A549 treated with Hydrocortisone at 1 μM for 4 hours (cell line): ENCODE data around the gene KRTAP3-1. TPM values are rescaled to one million over a fixed set of nuclear protein-coding genes. Genes with fewer than 3 reads are reported as not detected.

Source experiments
- total RNA-seq: library from RNA; stranded (reverse); fragments of 200-300 nt; extraction: Qiagen RNA extraction; gene quantifications from 5 replicates; pipeline ENCODE4 v1.2.3, GENCODE V29; 2022

The KRTAP3-1 gene
- 0.24 TPM in 1 of 5 replicates, not detected in the others for total RNA-seq

DNA sequence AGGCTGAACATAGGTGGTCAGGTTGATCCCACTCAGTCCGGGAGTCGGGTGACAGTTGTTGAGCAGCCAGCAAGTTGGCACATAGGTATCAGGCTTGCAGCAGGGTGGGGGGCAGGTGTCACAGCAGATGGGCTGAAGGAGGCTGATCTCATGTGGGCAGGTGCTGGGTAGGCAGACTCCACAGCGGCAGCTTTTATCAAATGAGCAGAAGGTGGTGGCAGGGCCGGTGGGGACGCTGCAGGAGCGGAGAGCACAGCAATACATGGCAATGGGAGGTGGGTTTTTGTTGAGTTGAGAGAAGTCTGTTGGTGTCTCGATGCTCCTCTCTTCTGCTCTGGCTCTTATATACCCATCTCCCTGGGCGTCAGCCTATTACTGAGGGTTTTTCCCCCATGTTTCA, at the start of gene KRTAP3-1:
Gene KRTAP3-1, minus strand, starts transcription at position 318 of the 400 bp plus-strand sequence. Its CDS starts 54 bp downstream, at position 264.

DNA sequence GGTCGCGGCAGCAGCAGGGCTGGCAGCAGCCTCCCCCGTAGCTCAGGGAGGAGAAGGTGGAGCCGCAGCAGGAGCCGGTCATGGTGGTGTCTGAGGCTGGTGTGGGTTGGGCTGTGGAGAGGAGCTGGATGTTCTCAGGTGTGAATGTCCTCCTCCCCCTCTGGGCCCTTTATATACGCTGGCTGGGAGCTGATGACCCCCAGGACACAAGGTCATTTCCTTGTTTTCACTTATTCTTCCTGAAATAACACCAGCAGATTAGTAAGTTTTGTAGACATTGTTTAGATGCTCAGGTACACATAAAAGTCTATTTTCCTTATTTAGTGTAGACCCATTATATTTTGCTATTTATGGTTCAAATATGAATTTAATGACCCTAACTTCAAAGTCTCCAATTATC, 46.2 kb upstream of the KRTAP3-1 start, which contains the start of gene KRTAP2-2:
Gene KRTAP2-2, minus strand, starts transcription at position 101 of the 400 bp plus-strand sequence. Its CDS starts 19 bp downstream, at position 82.

DNA sequence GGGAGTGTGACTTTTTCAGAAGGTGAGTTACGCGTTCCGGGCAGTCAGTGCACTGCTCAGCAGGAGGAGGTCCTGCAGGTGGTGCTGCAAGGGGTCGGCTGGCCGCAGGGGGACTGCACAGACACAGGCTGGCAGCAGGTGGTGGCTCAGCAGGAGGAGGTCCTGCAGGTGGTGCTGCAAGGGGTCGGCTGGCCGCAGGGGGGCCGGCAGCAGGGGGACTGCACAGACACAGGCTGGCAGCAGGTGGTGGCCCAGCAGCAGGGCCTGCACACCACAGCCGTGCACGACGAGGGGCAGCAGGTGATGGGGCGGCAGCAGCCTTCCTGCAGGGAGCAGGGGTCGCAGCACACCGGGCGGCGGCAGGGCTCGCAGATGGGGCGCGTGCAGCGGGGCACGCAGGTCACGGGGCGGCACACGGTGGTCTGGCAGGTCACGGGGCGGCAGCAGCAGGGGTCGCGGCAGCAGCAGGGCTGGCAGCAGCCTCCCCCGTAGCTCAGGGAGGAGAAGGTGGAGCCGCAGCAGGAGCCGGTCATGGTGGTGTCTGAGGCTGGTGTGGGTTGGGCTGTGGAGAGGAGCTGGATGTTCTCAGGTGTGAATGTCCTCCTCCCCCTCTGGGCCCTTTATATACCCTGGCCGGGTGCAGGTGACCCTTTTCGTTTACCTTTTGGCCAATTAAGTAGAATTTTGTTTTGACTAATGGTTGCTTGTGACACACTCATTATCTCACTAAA, 38.0 kb upstream of the KRTAP3-1 start, which contains the start of gene KRTAP2-1:
Gene KRTAP2-1, minus strand, starts transcription at position 582 of the 731 bp plus-strand sequence. Its CDS starts 49 bp downstream, at position 533.

DNA sequence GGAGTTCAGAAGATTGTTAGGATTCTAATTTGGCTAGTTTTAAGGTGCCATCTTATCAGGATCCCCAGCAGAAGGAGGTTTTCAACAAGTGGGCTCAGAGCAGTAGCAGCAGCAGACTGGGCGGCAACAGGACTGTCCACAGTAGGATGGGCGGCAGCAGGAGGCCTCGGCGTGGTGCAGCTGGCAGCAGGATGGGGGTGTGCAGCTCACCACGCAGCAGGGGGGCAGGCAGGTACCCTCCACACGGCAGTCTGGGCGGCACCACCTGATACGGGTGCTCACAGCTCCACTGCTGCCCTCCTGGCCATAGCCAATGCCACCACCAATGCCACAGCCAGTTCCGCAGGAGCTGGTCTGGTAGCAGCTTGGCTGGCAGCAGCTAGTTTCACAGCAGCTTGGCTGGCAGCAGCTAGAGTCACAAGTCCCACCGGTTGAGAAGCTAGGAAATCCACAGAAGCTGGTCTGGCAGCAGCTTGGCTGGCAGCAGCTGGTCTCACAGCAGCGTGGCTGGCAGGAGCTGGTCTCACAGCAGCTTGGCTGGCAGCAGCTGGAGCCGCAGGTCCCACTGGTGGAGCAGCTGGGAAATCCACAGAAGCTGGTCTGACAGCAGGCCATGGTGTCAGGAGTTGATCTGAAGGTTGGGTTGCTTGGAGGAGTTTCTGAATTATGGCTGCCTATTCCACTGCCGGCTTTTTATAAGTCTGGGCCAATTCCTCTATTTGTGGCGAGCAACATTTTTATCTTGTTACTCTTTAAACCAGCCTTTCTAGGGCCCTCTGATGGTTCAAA, 32.0 kb upstream of the KRTAP3-1 start, which contains the start of gene KRTAP1-1:
Gene KRTAP1-1, minus strand, starts transcription at position 668 of the 789 bp plus-strand sequence. Its CDS starts 53 bp downstream, at position 615.

DNA sequence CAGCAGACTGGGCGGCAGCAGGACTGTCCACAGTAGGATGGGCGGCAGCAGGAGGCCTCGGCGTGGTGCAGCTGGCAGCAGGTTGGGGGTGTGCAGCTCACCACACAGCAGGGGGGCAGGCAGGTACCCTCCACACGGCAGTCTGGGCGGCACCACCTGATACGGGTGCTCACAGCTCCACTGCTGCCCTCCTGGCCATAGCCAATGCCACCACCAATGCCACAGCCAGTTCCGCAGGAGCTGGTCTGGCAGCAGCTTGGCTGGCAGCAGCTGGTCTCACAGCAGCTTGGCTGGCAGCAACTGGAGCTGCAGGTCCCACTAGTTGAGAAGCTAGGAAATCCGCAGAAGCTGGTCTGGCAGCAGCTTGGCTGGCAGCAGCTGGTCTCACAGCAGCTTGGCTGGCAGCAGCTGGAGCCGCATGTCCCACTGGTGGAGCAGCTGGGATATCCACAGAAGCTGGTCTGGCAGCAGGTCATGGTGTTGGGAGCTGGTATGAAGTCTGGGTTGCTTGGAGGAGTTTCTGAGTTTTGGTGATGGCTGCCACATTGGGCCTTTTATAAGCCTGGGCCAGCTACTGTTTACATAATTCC, 25.5 kb upstream of the KRTAP3-1 start, which contains the start of gene KRTAP1-3:
Gene KRTAP1-3, minus strand, starts transcription at position 529 of the 590 bp plus-strand sequence. Its CDS starts 53 bp downstream, at position 476.

DNA sequence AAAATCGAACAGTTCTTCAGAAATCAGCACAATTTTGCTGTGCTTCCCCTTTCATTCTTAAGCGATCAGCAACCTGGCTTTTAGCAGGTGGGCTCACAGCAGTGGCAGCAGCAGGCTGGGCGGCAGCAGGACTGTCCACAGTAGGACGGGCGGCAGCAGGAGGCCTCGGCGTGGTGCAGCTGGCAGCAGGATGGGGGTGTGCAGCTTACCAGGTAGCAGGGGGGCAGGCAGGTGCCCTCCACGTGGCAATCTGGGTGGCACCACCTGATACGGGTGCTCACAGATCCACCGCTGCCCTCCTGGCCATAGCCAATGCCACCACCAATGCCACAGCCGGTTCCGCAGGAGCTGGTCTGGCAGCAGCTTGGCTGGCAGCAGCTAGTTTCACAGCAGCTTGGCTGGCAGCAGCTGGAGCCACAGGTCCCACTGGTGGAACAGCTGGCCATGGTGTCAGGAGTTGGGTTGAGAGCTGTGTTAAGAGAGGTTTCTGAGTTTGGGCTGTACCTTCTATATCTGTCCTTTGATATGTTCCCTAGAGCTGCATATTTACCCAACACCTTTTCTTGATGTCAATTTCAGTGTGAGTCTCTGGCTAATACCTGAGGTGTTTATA, 20.8 kb upstream of the KRTAP3-1 start, which contains the start of gene KRTAP1-4:
Gene KRTAP1-4, minus strand, starts transcription at position 563 of the 613 bp plus-strand sequence. Its CDS starts 117 bp downstream, at position 446.

DNA sequence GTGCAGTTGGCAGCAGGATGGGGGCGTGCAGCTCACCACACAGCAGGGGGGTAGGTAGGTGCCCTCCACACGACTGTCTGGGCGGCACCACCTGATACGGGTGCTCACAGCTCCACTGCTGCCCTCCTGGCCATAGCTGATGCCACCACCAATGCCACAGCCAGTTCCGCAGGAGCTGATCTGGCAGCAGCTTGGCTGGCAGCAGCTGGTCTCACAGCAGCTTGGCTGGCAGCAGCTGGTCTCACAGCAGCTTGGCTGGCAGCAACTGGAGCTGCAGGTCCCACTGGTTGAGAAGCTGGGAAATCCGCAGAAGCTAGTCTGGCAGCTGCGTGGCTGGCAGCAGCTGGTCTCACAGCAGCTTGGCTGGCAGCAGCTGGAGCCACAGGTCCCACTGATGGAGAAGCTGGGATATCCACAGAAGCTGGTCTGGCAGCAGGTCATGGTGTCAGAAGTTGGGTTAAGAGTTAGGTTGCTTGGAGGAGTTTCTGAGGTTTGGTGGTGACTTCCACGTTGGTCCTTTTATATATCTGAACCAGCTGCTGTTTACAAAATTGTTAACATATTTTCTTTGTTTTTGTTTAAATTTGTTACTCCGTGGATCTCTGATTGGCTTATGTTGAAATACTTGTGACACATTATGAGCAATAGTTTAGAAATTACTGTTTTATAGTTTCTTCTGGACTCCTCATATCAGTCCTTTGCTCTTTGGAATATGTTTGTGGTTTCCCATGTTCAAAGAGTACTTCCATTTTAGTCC, 18.0 kb upstream of the KRTAP3-1 start, which contains the start of gene KRTAP1-5:
Gene KRTAP1-5, minus strand, starts transcription at position 494 of the 757 bp plus-strand sequence. Its CDS starts 53 bp downstream, at position 441.

DNA sequence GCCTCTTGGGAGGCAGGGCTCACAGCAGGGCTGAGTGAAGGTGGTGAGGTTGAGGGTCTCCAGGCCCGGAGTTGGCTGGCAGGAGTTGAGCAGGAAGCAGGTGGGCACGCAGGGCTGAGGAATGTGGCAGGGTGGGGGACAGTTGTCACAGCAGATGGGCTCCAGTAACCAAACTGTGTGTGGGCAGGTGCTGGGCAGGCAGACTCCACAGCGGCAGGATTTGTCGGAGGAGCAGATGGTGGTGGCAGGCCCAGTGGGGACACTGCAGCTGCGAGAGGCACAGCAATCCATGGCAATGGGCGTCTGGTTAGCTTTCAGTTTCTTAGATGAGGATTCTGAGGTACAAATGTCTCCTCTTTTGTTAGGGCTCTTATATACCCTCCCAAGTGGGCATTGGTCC, 9.4 kb downstream of the KRTAP3-1 start, which contains the start of gene KRTAP3-2:
Gene KRTAP3-2, minus strand, starts transcription at position 344 of the 400 bp plus-strand sequence. Its CDS starts 53 bp downstream, at position 291.

DNA sequence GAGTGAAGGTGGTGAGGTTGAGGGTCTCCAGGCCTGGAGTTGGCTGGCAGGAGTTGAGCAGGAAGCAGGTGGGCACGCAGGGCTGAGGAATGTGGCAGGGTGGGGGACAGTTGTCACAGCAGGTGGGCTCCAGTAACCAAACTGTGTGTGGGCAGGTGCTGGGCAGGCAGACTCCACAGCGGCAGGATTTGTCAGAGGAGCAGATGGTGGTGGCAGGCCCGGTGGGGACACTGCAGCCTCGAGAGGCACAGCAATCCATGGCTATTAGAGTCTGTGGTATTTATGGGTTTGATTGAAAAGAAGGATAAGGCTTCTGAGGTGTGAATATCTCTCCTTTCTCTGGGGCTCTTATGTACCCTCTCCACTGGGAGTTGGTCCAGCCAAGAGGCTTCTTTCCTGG, 15.1 kb downstream of the KRTAP3-1 start, which contains the start of gene KRTAP3-3:
Gene KRTAP3-3, minus strand, starts transcription at position 326 of the 400 bp plus-strand sequence. Its CDS starts 67 bp downstream, at position 259.

DNA sequence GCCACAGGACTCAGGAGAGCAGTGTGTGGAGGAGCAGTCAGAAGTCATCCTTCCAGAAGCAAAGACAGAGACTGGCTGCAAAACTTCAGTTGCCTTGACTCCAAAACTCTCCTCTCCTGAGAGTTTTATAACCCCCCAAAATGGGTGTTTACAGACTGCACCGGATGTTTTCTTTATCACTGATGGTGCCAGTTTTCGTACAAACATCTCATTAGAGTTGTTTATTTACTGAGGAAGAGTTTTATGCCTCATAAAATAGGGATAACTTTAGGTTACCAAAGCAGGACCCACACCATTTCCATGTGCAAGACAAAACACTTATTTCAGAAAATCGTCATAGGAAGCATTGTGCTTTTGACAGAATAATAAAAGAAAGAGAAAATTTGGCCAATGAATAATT, 24.7 kb downstream of the KRTAP3-1 start, which contains the start of gene KRT40:
Gene KRT40, minus strand, starts transcription at position 101 of the 400 bp plus-strand sequence. Its CDS starts 53 bp downstream, at position 48.

DNA sequence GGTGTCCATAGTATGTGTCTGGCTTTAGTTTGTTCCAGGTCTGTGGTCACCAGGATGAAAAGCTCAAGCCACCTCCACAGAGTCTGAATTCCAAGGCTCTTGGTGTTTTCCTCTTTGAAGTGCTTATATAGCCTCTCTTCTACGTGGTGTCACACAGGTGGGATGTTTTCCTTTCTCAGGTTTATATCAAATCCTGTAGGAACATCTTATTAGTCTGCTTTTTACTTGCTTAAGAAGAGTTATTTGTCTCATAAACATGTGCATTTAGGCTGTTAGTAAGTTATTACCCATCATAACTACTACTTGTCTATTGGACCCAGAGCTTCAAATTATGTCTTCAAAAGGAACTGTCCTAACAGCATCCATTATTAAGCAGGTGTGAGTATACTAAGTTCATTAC, 42.1 kb downstream of the KRTAP3-1 start, which contains the start of gene KRT39:
Gene KRT39, minus strand, starts transcription at position 101 of the 400 bp plus-strand sequence. Its CDS starts 92 bp downstream, at position 9.

Other genes starting within 250 kb of the KRTAP3-1 start
- gene KRT26, start 236.9 kb downstream of the KRTAP3-1 start, total RNA-seq, result not detected in 5 replicates
- gene KRT27, start 226.6 kb downstream of the KRTAP3-1 start, total RNA-seq, result 0.06 TPM in 1 of 5 replicates, not detected in the others
- gene KRT28, start 209.2 kb downstream of the KRTAP3-1 start, total RNA-seq, result not detected in 5 replicates
- 61.8 to 120 TPM (median 113 TPM) in 5 replicates for gene KRT10, start 186.5 kb downstream of the KRTAP3-1 start, total RNA-seq
- not detected in 5 replicates for gene KRT12, start 141.9 kb downstream of the KRTAP3-1 start, total RNA-seq
- 0.14 to 0.41 TPM (median 0.17 TPM) in 5 replicates for gene KRT20, start 123.9 kb downstream of the KRTAP3-1 start, total RNA-seq
- gene KRT23, start 71.5 kb downstream of the KRTAP3-1 start, total RNA-seq, result 0.08 to 0.29 TPM (median 0.11 TPM) in 4 of 5 replicates, not detected in the other
- not detected in 5 replicates for gene KRT39, start 42.2 kb downstream of the KRTAP3-1 start, total RNA-seq
- gene KRT40, start 24.8 kb downstream of the KRTAP3-1 start, total RNA-seq, result not detected in 5 replicates
- gene KRTAP3-3, start 15.0 kb downstream of the KRTAP3-1 start, total RNA-seq, result not detected in 5 replicates
- gene KRTAP3-2, start 9.2 kb downstream of the KRTAP3-1 start, total RNA-seq, result 0.26 to 0.44 TPM (median 0.29 TPM) in 5 replicates
- gene KRTAP1-5, start 18.1 kb upstream of the KRTAP3-1 start, total RNA-seq, result not detected in 5 replicates
- not detected in 5 replicates for gene KRTAP1-4, start 21.1 kb upstream of the KRTAP3-1 start, total RNA-seq
- gene KRTAP1-3, start 25.7 kb upstream of the KRTAP3-1 start, total RNA-seq, result not detected in 5 replicates
- gene KRTAP1-1, start 32.3 kb upstream of the KRTAP3-1 start, total RNA-seq, result not detected in 5 replicates
- not detected in 5 replicates for gene KRTAP2-1, start 38.2 kb upstream of the KRTAP3-1 start, total RNA-seq
- not detected in 5 replicates for gene KRTAP2-2, start 46.1 kb upstream of the KRTAP3-1 start, total RNA-seq
- gene KRTAP2-3, start 51.0 kb upstream of the KRTAP3-1 start, total RNA-seq, result 0.20 to 0.22 TPM in 2 of 5 replicates, not detected in the others
- not detected in 5 replicates for gene KRTAP2-4, start 56.8 kb upstream of the KRTAP3-1 start, total RNA-seq
- not detected in 5 replicates for gene KRTAP4-7, start 75.0 kb upstream of the KRTAP3-1 start, total RNA-seq
- not detected in 5 replicates for gene KRTAP4-8, start 89.0 kb upstream of the KRTAP3-1 start, total RNA-seq
- not detected in 5 replicates for gene KRTAP4-16, start 93.1 kb upstream of the KRTAP3-1 start, total RNA-seq
- not detected in 5 replicates for gene KRTAP4-9, start 96.3 kb upstream of the KRTAP3-1 start, total RNA-seq
- not detected in 5 replicates for gene KRTAP4-11, start 109.2 kb upstream of the KRTAP3-1 start, total RNA-seq
- not detected in 5 replicates for gene KRTAP4-12, start 115.1 kb upstream of the KRTAP3-1 start, total RNA-seq
- not detected in 5 replicates for gene KRTAP4-6, start 131.4 kb upstream of the KRTAP3-1 start, total RNA-seq
- gene KRTAP4-5, start 140.7 kb upstream of the KRTAP3-1 start, total RNA-seq, result not detected in 5 replicates
- not detected in 5 replicates for gene KRTAP4-4, start 151.6 kb upstream of the KRTAP3-1 start, total RNA-seq
- gene KRTAP4-3, start 159.1 kb upstream of the KRTAP3-1 start, total RNA-seq, result not detected in 5 replicates
- not detected in 5 replicates for gene KRTAP4-2, start 169.1 kb upstream of the KRTAP3-1 start, total RNA-seq
- gene KRTAP4-1, start 175.8 kb upstream of the KRTAP3-1 start, total RNA-seq, result 0.10 to 0.29 TPM (median 0.16 TPM) in 3 of 5 replicates, not detected in the others
- gene KRTAP9-1, start 180.8 kb upstream of the KRTAP3-1 start, total RNA-seq, result not detected in 5 replicates
- gene KRTAP9-2, start 217.5 kb upstream of the KRTAP3-1 start, total RNA-seq, result not detected in 5 replicates
- gene KRTAP9-3, start 223.3 kb upstream of the KRTAP3-1 start, total RNA-seq, result not detected in 5 replicates
- not detected in 5 replicates for gene KRTAP9-8, start 228.9 kb upstream of the KRTAP3-1 start, total RNA-seq
- not detected in 5 replicates for gene KRTAP9-4, start 240.6 kb upstream of the KRTAP3-1 start, total RNA-seq
- gene KRTAP9-9, start 246.3 kb upstream of the KRTAP3-1 start, total RNA-seq, result not detected in 5 replicates